Measurements from ENCODE around the gene ANO10.

- no peak for TF ChIP-seq CTCF (IDR thresholded peaks at IDR 0.05)
- TF ChIP-seq POLR2AphosphoS5 (IDR thresholded peaks at IDR 0.05), result no peak
- TF ChIP-seq POLR2A (IDR thresholded peaks at IDR 0.05), result no peak
- TF ChIP-seq EP300 (IDR thresholded peaks at IDR 0.05; ENCODE audit: low read depth), result no peak
These were observed 259.6 kb downstream of the ANO10 start for GRCh38 chr3:43362183-43362582.
